ENCODE results near the gene TNFRSF8. TPM values are rescaled to one million over a fixed set of nuclear protein-coding genes. Genes with fewer than 3 reads are reported as not detected.

Gene TNFRSF8
- total RNA-seq, 1 experiment from 2014 or later = 0.13 TPM

DNA sequence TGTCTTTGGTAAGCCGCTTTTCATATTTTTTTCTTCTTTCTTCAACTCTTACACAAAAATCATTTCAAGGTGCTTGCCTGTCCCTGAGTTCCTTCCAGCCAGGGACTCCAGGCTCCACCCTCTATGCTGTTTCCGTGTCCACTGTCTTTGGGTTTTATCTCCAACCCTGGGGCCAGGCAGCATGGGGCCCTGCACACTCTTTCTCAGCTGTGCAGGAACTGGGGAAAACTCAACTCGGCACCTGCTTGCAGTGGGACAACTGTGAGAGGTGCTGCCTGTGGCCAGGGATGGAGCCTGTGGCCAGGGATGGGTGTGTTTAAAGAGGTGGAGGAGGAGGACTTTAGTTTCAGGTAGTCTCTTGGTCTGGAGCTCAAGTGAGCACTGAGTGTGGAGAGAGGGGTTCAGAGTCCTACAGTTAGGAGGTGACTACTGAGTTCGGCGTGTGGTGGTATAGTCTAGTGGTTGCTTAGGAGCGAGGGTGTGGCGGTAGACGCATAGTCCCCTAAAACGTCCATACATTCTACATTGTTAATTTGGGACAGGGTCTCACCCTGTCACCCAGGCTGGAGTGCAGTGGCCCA, 13.4 kb downstream of the TNFRSF8 start:
- ChIA-PET POLR2A (no interaction called here), CTCF (no interaction called here)
- H3K27me3 ChIP-seq (ENCODE audit: control insufficient read depth, insufficient read depth, low read length) = no peaks in the 10 kb centered on the region
- ATAC-seq (no peak), DNase-seq (ENCODE audit: low read depth, low spot score) (no peak)
- TF ChIP-seq SIN3A (IDR thresholded peaks at IDR 0.05; ENCODE audit: borderline replicate concordance, insufficient read depth, low read depth, low read length) (no peak), POLR2AphosphoS5 (IDR thresholded peaks at IDR 0.05; ENCODE audit: low read depth, low read length) (no peak), TCF7L2 (IDR thresholded peaks at IDR 0.05; ENCODE audit: low read depth, low read length) (no peak)
- TF ChIP-seq, protein P1, sequence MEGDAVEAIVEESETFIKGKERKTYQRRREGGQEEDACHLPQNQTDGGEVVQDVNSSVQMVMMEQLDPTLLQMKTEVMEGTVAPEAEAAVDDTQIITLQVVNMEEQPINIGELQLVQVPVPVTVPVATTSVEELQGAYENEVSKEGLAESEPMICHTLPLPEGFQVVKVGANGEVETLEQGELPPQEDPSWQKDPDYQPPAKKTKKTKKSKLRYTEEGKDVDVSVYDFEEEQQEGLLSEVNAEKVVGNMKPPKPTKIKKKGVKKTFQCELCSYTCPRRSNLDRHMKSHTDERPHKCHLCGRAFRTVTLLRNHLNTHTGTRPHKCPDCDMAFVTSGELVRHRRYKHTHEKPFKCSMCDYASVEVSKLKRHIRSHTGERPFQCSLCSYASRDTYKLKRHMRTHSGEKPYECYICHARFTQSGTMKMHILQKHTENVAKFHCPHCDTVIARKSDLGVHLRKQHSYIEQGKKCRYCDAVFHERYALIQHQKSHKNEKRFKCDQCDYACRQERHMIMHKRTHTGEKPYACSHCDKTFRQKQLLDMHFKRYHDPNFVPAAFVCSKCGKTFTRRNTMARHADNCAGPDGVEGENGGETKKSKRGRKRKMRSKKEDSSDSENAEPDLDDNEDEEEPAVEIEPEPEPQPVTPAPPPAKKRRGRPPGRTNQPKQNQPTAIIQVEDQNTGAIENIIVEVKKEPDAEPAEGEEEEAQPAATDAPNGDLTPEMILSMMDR (IDR thresholded peaks at IDR 0.05) = no peak
- TF ChIP-seq, protein P2, sequence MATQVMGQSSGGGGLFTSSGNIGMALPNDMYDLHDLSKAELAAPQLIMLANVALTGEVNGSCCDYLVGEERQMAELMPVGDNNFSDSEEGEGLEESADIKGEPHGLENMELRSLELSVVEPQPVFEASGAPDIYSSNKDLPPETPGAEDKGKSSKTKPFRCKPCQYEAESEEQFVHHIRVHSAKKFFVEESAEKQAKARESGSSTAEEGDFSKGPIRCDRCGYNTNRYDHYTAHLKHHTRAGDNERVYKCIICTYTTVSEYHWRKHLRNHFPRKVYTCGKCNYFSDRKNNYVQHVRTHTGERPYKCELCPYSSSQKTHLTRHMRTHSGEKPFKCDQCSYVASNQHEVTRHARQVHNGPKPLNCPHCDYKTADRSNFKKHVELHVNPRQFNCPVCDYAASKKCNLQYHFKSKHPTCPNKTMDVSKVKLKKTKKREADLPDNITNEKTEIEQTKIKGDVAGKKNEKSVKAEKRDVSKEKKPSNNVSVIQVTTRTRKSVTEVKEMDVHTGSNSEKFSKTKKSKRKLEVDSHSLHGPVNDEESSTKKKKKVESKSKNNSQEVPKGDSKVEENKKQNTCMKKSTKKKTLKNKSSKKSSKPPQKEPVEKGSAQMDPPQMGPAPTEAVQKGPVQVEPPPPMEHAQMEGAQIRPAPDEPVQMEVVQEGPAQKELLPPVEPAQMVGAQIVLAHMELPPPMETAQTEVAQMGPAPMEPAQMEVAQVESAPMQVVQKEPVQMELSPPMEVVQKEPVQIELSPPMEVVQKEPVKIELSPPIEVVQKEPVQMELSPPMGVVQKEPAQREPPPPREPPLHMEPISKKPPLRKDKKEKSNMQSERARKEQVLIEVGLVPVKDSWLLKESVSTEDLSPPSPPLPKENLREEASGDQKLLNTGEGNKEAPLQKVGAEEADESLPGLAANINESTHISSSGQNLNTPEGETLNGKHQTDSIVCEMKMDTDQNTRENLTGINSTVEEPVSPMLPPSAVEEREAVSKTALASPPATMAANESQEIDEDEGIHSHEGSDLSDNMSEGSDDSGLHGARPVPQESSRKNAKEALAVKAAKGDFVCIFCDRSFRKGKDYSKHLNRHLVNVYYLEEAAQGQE (IDR thresholded peaks at IDR 0.05; ENCODE audit: insufficient read depth in 1 of 2, low read depth in 2 of 2, low read length in 1 of 2) = no peak
- peaks cover 10% of the 10 kb centered on the region for H3K4me1 ChIP-seq (ENCODE audit: control insufficient read depth, insufficient read depth, low read length)
- H3K36me3 ChIP-seq (ENCODE audit: control insufficient read depth, insufficient read depth, low read length) = peaks cover 2% of the 10 kb centered on the region; the same call in 1 of the 2 replicates
- intact Hi-C loops (cut with micrococcal nuclease; ENCODE audit: unreplicated experiment) (no loop called here), in situ Hi-C loops (cut with HindIII; ENCODE audit: low pct_unique_long_range_greater_than_20kb, low sequenced_read_pairs) (no loop called here)
- H3K9me3 ChIP-seq (ENCODE audit: control insufficient read depth, insufficient read depth, low read depth, low read length) = no peaks in the 10 kb centered on the region
- no peak overlapping the region for H3K27ac ChIP-seq (ENCODE audit: low read length)
- H3K4me3 ChIP-seq (ENCODE audit: low read depth in 2 of 2, low read length in 2 of 2) = no peak overlapping the region
- BruUV-seq (replicated peaks) = no TSS peak

DNA sequence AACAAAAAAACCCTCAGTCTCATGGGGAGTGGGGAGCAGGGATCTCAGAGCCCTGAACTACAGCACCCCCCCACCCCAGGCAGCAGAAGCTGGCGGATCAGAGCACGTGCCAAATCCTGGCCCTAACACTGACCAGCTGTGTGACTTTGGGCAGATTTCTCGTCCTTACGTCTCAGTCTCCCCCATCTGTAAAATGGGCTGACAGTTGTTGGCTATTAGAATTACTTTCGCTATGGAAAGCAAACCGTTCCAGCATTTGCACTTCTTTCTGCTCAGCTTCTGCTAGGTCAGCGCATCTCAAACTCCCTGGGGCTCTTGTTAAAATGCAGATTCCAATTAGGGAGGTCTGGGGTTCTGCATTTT, 15.5 kb downstream of the TNFRSF8 start:
- Histone ChIP-seq H3K36me3 (ENCODE audit: control insufficient read depth, insufficient read depth, low read length) (peaks cover 2% of the 10 kb centered on the region; the same call in 1 of the 2 replicates), H3K27me3 (ENCODE audit: control insufficient read depth, insufficient read depth, low read length) (no peaks in the 10 kb centered on the region), H3K4me1 (ENCODE audit: control insufficient read depth, insufficient read depth, low read length) (no peaks in the 10 kb centered on the region), H3K9me3 (ENCODE audit: control insufficient read depth, insufficient read depth, low read depth, low read length) (no peaks in the 10 kb centered on the region), H3K4me3 (ENCODE audit: low read depth in 2 of 2, low read length in 2 of 2) (no peak overlapping the region), H3K27ac (ENCODE audit: low read length) (no peak overlapping the region)
- in situ Hi-C loops (cut with HindIII; ENCODE audit: low pct_unique_long_range_greater_than_20kb, low sequenced_read_pairs) (no loop called here), intact Hi-C loops (cut with micrococcal nuclease; ENCODE audit: unreplicated experiment) (no loop called here)
- no peak for ATAC-seq
- CTCF ChIA-PET = interaction anchor here (0.6 to 1.1 kb wide), 4 partner anchors 29 to 121 kb away, joined by 3 to 8 read pairs (median 4); no protein-coding TSS in a partner anchor
- DNase-seq (ENCODE audit: low read depth, low spot score) = no peak
- POLR2A ChIA-PET = interaction anchor here (0.5 to 0.6 kb wide), 2 partner anchors 24 to 416 kb away, joined by 4 read pairs; no protein-coding TSS in a partner anchor
- no TSS peak for BruUV-seq (replicated peaks)
- TF ChIP-seq, protein P1 (IDR thresholded peaks at IDR 0.05) = no peak

All from Panc1 (cell line).